Neural progenitor cell (in vitro differentiated cells): ENCODE measurements around the gene MX2.

ENCODE experiments used
- CTCF ChIP-seq: fragments of 200-600 bp; sonication (generic); IDR thresholded peaks from 2 replicates; pipeline ENCODE4 v1.5.1; 2017; ENCODE audit warnings: antibody characterized with exemption, mild to moderate bottlenecking
- EZH2 ChIP-seq: fragments of 200-600 bp; sonication (generic); IDR thresholded peaks from 2 replicates; pipeline ENCODE4 v1.6.1; 2017; ENCODE audit warnings: antibody characterized with exemption, mild to moderate bottlenecking, moderate library complexity

- no peak for TF ChIP-seq CTCF
- TF ChIP-seq EZH2: no peak
Measured at GRCh38 chr21:41319273-41319672, 42.6 kb upstream of the MX2 start.
